Measurements from ENCODE around the gene SPINK7.
"Not testable (repeated sequence)": the region's sequence is repeated elsewhere in the genome, so short reads cannot be mapped to it uniquely, and the experiment has no call there.

Gene SPINK7

DNA sequence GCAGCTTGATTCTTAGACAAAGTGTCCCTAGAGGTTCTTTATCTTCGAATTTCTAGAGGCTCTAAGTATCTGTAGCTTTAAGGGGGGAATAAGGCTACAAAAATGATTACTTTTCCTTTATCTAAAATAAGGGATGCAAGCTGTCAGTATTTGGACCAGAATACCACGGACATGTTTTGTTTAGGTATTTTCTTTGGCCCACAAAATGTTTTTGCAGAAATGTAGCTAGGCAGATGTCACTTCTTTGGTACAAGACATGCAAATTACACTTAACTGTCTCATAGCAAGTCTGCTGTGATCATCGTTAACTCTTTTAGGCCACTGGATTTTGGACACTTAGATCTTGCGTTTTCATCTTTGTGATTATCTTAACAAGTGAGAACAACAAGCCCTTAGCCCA is 2.5 kb downstream of the SPINK7 start:
- DNase-seq (ENCODE audit: low read depth): no peak
- no peak overlapping the region for H3K4me3 ChIP-seq (ENCODE audit: low read depth, low read length)
- TF ChIP-seq, protein P1, sequence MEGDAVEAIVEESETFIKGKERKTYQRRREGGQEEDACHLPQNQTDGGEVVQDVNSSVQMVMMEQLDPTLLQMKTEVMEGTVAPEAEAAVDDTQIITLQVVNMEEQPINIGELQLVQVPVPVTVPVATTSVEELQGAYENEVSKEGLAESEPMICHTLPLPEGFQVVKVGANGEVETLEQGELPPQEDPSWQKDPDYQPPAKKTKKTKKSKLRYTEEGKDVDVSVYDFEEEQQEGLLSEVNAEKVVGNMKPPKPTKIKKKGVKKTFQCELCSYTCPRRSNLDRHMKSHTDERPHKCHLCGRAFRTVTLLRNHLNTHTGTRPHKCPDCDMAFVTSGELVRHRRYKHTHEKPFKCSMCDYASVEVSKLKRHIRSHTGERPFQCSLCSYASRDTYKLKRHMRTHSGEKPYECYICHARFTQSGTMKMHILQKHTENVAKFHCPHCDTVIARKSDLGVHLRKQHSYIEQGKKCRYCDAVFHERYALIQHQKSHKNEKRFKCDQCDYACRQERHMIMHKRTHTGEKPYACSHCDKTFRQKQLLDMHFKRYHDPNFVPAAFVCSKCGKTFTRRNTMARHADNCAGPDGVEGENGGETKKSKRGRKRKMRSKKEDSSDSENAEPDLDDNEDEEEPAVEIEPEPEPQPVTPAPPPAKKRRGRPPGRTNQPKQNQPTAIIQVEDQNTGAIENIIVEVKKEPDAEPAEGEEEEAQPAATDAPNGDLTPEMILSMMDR (IDR thresholded peaks at IDR 0.05; ENCODE audit: low read depth, low read length): no peak
- TF ChIP-seq POLR2A (IDR thresholded peaks at IDR 0.05; ENCODE audit: extremely low read depth, insufficient read length): no peak
- no peak for TF ChIP-seq MYC (IDR thresholded peaks at IDR 0.05; ENCODE audit: low read depth, low read length)
- TF ChIP-seq, protein P2, sequence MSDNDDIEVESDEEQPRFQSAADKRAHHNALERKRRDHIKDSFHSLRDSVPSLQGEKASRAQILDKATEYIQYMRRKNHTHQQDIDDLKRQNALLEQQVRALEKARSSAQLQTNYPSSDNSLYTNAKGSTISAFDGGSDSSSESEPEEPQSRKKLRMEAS (IDR thresholded peaks at IDR 0.05; ENCODE audit: low read depth, low read length): no peak

DNA sequence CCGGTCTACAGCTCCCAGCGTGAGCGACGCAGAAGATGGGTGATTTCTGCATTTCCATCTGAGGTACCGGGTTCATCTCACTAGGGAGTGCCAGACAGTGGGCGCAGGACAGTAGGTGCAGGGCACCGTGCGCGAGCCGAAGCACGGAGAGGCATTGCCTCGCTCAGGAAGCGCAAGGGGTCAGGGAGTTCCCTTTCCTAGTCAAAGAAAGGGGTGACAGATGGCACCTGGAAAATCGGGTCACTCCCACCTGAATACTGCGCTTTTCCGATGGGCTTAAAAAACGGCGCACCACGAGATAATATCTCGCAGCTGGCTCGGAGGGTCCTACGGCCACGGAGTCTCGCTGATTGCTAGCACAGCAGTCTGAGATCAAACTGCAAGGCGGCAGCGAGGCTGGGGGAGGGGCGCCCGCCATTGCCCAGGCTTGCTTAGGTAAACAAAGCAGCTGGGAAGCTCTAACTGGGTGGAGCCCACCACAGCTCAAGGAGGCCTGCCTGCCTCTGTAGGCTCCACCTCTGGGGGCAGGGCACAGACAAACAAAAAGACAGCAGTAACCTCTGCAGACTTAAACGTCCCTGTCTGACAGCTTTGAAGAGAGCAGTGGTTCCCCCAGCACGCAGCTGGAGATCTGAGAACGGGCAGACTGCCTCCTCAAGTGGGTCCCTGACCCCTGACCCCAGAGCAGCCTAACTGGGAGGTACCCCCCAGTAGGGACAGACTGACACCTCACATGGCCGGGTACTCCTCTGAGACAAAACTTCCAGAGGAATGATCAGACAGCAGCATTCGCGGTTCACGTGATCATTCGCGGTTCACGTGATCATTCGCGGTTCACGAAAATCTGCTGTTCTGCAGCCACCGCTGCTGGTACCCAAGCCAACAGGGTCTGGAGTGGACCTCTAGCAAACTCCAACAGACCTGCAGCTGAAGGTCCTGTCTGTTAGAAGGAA is 8.1 kb downstream of the SPINK7 start:
- not testable (repeated sequence) for DNase-seq (ENCODE audit: low read depth); H3K4me3 ChIP-seq (ENCODE audit: low read depth, low read length)

DNA sequence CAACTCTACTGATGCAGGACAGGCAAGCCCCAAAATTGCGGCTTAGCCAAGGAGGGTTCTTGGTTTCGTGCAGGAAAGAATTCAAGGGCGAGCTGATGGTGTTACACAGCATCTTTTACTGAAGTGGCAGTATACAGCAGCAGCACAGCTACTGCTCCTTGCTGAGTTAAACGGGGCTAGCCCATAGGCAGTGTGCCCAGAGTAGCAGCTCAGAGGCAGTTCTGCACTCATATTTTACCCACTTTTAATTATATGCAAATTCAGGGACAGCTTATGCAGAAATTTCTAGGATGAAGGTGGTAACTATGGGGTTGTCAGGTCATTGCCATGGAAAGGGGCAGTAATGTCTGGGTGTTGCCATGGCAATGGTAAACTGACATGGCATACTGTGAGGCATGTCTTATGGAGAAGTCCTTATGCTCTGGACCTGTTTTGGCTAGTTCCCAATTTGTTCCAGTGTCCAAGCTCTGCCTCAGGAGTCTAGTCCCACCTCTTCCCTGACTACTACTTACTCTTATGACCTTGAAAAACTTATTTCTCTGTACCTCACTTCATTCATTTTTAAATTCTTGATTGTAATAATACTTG is 21.1 kb downstream of the SPINK7 start:
- DNase-seq (ENCODE audit: low read depth): no peak
- no peak overlapping the region for H3K4me3 ChIP-seq (ENCODE audit: low read depth, low read length)
- TF ChIP-seq, protein P2 (IDR thresholded peaks at IDR 0.05; ENCODE audit: low read depth, low read length): no peak
- TF ChIP-seq POLR2A (IDR thresholded peaks at IDR 0.05; ENCODE audit: extremely low read depth, insufficient read length) (no peak), MYC (IDR thresholded peaks at IDR 0.05; ENCODE audit: low read depth, low read length) (no peak)
- TF ChIP-seq, protein P1 (IDR thresholded peaks at IDR 0.05; ENCODE audit: low read depth, low read length): no peak

DNA sequence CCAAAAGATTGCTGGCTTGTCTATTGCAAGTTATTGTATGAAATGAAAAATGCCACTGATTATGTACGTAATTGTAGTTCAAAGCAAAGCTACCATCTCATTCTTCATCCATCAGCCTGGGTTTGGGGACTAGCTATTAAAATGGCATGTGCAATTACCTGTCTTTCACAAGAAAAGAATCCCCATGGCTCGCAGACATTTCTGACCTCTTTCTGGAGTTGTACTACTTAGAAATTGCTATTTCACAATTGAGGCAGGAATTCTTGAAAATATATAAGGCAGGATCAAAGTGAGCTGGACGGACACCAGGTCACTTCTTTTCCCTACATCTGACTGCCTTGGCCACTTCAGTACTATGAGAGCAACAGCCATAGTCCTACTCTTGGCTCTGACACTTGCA is 23.0 kb downstream of the SPINK7 start, which contains the start of gene SPINK9:
TSS of gene SPINK9 (plus strand) at position 301 of the 400 bp plus-strand sequence. CDS start at position 356, 55 bp downstream.
- DNase-seq (ENCODE audit: low read depth): no peak
- TF ChIP-seq, protein P2 (IDR thresholded peaks at IDR 0.05; ENCODE audit: low read depth, low read length): no peak
- TF ChIP-seq, protein P1 (IDR thresholded peaks at IDR 0.05; ENCODE audit: low read depth, low read length): no peak
- TF ChIP-seq MYC (IDR thresholded peaks at IDR 0.05; ENCODE audit: low read depth, low read length) (no peak), POLR2A (IDR thresholded peaks at IDR 0.05; ENCODE audit: extremely low read depth, insufficient read length) (no peak)
- no peak within 1 kb of the TSS for H3K4me3 ChIP-seq (ENCODE audit: low read depth, low read length)

DNA sequence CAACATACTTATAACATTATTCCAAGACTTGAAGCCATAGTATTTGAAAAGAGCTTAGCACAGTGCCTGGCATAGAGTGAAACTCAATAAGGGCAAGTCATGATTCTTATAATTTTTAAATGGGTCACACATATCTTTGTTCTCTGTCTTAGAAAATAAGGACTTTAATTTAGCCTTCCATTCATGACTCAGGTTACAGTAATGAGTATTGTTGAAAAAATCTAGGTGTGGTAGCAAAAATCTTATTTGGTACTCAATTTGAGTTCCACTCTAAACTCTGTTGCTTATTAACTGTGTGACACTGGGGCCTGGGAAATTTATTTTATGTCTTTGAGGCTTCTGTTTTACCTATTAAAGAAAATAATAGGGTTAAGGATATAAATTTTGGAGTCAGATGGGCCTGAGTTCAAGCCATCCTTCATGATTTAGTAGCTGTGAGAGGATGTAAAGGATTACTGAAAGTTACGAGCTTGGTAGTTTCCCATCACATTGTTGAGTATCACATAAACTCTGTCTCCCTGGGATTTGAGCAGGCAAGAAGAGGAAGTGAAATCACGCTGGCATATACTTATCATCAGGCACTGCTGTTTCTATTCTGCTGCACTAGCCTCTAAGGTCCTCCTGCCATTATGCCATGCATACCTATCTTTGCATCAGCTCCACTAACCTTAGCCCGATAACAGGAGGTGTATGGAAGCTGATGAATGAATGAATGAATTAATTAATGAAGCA is 24.6 kb downstream of the SPINK7 start:
- no peak overlapping the region for H3K4me3 ChIP-seq (ENCODE audit: low read depth, low read length)
- TF ChIP-seq, protein P2 (IDR thresholded peaks at IDR 0.05; ENCODE audit: low read depth, low read length): no peak
- TF ChIP-seq MYC (IDR thresholded peaks at IDR 0.05; ENCODE audit: low read depth, low read length) (no peak), POLR2A (IDR thresholded peaks at IDR 0.05; ENCODE audit: extremely low read depth, insufficient read length) (no peak)
- TF ChIP-seq, protein P1 (IDR thresholded peaks at IDR 0.05; ENCODE audit: low read depth, low read length): no peak
- DNase-seq (ENCODE audit: low read depth): peak; percentile 17
